HG03064 (cell line): ENCODE results near the gene ARHGEF19.
"Not testable (repeated sequence)": the region's sequence is repeated elsewhere in the genome, so short reads cannot be mapped to it uniquely, and the experiment has no call there.

Experiments used
- ATAC-seq: cut with Tn5 transposase; IDR thresholded peaks from one replicate; pipeline ENCODE4 v1.9.1; 2021; ENCODE audit warnings: low read depth; ENCODE audit not compliant: unreplicated experiment

The ARHGEF19 gene

DNA sequence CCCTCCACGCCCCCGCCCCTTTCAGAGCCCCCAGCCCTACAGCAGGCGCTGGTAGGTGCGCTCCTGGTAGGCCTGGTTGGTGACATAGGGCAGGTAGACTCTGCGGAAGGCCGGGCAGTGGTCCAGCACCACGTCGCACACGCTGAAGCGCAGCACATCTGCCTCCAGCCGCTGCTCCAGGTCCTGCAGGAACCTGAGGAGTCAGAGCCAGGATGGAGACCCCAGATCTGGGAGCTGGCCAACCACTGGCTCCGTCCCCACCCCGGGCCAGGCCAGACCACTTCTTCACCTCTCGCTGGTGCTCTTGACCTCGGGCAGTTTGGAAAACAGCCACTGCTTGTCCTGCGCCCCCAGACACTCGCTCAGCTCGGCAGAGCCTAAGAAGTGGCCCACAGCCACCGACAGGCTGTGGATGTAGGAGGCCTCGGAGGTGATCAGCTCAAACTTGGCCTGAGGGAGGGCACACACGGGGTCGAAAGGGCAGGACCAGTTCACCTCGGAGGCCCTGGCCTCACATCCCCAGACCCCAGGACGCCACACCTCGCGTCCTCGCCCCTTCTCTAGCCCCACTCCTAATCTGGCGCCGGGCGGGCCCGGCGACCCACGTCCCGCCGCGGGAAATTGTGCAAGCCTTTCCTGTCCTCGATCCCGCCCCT, 6.4 kb downstream of the ARHGEF19 start:
- ATAC-seq: no peak

DNA sequence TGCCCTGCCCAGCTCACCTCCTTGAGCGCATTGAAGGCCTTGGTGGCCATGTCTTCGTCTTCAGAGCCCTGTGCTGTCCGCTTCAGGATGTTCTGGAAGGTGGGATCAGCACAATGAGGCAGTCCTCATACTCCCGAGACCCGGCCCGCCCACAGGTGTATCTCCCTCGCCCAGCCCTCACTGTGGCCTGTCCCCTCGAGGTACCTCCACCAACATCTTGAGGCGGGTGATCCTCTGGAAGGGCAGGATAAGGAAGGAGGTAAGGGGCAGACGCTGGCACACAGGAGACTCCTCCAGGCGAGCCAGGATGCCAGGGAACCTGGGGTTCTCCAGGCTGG, 7.1 kb downstream of the ARHGEF19 start:
- no peak for ATAC-seq

DNA sequence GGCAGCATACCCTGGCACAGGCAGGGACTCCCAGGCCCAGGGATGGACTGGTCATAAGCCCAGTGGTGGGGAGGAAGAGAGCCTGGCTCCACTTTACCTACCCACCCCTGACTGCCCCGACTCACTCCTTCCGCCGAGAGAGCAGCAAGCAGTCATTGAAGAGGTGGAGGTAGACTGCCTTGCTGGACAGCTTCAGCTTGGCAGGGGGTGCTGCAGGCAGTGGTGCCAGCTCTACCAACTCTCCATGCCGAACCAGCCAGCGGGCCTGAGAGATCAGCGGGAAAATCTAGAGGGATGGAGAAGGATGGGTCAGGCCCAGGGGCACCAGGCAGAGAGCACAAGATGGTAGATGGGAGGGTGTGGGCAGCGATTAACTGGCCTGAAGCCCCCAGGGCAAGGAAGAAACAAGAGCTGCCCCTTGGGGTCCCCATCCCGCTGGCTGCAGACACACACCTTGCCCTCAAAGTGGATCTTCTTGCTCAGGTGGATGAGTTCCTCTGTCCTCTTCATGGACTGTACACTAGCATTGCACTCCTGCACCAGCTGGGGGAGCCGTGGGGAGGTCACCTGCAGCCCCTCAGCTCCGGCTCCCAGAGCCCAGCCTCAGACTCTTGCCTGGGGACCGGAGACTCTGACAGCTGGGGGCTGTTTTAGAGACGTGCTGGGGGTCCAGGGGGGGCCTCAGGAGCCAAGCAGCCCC, 7.7 kb downstream of the ARHGEF19 start:
- no peak for ATAC-seq

DNA sequence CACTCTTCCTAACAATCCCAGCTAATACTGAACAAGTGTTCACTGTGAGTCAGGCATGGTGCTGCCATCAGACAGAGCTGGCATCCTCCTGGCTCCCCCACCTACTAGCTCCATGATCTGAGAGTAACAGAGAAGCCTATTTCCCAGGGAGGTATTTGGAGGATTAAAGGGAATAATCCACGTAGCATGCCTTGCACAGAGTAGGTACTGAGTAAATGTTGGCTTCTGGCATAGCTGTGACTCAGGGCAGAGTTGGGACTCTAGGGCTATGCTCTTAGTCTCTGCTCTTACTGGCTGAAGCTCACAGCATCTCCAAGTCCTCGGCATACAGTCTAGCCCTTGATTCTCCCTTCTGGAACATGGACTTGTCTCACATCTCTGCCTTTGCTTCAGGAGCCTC, 8.2 kb downstream of the ARHGEF19 start:
- no peak for ATAC-seq

DNA sequence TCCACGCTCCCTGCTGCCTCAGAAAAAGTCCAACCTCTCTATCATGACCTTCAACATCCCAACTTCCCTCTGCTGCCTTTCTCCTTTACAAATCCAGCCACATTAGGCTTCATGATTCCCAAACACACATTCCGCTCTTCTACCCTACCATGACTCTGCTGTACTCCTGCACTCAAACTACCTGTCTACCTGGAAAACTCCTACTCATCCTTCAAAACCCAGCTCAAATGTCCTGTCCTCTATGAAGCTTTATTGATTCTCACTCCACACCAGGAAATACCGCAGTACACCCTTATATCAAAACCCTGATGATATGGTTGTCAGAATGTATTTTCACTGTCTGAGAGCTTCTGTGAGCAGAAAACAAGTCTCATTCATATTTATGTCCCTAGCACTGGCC, 8.9 kb downstream of the ARHGEF19 start:
- ATAC-seq: no peak

DNA sequence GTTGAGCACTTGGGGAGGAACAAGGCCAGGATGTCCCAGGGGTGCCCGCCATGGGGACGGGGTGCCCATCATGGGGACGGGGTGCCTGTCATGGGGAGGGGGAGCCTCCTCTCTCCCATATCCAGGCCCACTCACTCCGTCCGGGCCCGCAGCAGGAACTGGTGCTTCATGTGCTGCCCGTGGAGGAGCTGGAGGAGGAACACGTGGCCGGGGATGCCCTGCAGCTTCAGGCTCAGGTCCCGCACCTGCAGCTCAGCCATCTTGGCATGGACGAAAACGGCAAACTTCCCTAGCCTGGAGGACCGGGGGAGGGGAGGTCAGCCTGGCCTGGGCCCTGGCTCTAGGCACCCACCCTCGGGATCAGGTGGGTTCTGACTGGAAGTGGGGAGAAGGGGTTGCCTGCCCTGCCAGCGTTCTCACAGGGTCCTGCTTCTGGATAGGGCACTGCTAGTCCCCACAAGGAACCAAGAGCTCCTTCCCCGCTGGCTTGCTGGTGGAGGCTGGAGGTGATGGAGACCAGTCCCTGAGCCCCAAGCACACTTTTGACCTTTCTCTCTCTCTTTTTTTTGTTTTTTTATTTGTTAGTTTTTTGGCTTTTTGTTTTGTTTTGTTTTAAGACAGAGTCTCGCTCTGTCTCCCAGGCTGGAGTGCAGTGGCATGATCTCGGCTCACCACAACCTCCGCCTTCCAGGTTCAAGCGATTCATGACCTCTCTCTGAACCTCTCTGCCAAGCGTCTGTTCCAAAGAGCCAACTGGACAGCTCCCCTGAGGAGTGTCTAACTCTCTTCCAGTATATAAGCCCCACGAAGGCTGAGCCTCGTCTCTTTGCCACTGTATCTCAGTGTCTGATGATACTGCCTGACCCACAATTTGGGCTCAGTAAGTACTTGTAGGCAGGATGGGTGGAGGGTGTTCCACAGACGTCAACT, 9.9 kb downstream of the ARHGEF19 start:
- no peak for ATAC-seq

DNA sequence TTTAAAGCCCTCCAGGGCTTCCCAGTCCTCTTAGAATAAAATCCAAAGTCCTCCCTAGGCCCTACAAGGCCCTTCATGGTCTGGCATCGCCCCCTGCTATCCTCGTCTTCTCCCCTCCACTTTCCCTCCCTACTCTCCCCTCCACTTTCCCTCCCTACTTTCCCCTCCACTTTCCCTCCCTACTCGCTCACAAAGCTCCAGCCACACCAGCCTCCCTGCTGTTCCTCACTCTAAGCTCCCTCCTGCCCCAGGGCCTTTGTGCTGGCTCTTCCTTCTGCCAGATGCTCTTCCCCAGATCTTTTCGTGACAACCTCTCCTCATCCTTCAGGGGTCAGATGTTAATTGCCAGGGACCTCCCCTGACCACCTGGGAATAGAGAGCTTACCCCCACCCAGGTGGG, 12.8 kb downstream of the ARHGEF19 start:
- no peak for ATAC-seq

DNA sequence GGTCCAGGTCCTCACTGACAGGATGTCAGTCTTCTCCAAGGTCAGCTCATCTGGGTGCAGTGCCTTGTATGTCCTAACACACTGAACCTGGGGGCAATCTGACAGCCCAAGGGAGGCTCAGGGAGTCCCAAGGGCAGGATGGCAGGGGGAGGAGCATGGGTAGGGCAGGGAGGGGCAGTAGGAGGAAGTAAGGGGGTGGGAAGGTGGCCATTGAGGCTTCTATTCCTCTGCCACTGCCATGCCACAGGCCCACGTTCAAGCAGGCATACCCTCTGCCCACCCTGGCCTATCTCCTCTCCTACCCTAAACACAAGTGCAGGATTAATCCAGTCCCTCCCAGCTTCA, 13.3 kb downstream of the ARHGEF19 start:
- no peak for ATAC-seq

DNA sequence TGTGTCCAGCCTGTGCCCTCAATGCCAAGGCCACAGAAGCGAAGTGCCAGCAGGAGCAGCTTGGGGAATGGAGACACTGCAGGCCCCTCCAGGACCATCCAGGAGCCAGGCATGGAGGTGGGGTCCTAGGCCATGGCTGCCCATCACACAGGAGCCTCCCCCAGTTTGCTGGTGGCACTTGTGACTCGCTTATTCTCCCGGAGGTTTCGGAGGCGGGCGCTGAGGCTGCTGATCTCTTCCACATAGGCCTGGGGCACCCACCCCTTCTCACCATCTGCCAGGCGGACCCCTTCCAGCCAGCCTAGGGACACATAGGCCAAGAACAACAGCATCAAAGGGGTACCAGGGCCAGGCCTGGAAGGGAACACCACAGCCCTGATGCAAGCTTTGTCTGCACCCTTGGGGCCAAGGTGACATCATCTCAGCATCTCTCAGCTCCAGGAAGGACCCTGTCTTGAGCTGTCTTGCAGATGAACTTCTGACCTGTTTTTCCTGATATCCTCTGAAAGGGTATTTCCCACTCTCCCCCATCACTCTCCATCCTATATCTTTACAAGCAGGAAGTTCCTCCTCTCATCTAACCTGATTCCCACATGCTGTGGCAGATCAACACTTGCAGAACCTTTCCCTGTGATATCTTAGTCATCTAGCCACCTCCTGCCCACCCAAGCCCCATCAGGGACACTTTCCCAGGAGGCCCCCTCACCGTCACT, 13.9 kb downstream of the ARHGEF19 start:
- no peak for ATAC-seq

DNA sequence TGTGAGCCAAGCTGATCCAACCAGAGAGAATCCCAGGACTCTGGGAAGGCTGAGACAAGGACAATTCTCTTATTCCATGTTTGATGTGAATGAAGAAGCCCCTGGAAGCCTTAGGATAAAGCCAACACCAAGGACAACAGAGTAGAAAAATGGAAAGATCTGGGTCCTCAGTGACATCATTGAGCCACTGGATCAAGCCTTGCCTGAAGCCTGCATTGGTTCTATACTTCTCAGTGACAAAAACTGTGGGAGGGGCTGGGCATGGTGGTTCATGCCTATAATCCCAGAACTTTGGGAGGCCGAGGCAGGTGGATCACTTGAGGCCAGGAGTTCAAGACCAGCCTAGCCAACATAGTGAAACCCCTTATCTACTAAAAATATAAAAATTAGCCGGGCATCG, 15.6 kb downstream of the ARHGEF19 start:
- ATAC-seq: no peak

DNA sequence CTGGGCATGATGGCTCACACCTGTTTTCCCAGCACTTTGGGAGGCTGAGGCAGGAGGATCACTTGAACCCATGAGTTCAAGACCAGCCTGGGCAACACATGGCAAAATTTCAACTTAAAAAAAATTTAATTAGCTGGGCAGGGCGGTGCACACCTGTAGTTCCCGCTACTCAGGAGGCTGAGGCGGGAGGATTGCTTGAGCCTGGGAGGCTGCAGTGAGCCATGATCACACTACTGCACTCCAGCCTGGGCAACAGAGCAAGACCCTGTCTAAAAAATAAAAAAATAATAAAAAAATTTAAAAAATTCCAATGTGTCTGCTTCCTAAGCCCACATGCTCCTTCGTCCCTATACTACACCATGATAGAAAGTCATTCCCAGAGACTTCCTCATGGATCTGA, 16.3 kb downstream of the ARHGEF19 start:
- ATAC-seq: not testable (repeated sequence)

DNA sequence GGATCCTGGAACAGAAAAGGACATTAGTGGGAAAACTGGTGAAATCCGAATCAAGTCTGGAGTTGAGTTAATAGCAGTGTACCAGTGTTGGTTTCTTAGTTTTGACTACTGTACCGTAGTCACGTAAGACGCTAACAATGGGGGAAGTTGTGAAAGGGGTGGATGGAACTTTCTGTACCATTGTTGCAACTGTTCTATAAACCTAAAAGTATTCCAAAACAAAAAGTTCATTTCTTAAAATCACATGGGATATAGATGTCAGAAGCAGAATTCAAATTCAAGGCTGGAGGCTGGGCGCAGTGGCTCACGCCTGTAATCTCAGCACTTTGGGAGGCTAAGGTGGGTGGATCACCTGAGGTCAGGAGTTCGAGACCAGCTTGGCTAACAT, 16.9 kb downstream of the ARHGEF19 start:
- no peak for ATAC-seq

DNA sequence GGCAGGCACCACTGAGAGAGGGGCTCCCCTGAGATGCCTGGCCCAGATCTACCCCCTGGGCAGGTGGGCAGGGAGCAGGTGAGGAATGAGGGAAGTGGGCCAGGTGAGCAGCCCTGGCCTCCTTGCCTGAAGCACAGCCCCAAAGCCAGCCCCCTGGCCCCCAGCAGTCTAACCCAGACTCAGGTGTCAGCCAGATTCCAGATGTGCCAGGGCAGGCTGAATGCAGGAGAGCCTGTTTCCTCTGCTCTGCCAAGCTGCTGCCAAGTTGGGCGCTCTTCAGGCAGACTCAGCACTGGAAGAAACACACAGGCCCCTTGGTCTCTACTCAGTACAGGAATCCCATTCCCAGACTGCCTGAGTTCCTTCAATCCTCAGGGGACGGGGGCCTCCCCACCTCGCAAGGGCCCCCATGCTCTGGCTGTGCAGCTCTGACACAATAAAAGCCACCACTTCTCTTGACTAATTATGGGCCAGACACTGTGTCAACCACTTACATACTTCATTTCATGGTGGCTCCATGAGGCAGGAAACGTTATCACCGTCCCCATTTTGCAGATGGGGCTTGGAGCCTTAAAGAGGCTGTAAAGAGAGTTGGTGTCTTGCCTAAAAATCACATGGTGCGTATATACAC, 20.4 kb downstream of the ARHGEF19 start:
- ATAC-seq: no peak

DNA sequence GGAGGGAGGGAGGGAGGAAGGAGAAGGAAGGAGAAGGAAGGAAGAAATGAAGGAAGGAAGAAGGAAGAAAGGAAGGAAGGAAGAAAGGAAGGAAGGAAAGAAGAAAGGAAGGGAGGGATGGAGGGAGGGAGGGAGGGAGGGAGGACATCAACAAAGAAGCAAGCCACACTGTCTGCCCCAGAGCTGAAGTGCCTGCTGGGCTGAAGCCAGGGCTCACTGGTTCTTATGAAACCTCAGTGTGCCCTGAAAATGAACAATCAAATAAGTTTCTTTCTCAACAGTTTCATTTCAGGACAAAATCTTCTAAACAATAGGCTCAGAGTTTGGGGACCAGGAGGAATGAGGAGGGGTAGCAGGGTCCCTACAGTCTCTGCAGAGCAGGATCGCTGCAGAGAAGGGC, 21.1 kb downstream of the ARHGEF19 start:
- ATAC-seq: no peak

DNA sequence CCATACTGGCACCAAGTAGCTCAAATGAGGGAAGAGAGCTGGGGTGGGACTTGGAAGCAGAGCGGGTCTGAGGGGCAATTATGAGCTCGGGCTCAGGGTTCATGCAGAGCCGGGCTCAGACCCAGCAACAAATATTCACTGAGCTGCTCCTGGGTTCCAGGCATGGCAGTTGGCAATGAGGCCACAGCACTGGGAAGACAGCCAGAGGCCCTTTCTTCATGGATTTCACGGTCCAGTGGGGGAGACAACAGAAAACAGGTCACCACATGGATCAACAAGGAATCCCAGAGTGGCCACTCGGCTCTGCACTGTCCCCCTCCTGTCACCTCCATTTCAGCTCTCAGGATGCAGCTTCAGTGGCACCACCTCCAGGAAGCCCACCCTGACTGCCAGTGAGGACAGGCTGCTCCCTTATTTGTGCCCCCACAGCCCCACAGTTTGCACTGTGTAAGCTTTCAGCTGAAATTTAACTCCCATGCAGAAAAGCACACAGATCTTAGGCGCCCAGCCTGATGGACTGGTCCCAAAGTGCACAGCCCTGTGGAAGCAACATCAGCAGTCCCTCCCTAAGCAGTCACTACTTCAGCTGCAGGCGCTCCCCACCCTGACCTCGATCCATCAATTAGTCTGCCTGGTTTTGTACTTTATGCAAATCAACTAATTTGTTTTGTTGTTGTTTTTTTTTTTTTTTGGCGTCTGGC, 22.4 kb downstream of the ARHGEF19 start:
- ATAC-seq: no peak

DNA sequence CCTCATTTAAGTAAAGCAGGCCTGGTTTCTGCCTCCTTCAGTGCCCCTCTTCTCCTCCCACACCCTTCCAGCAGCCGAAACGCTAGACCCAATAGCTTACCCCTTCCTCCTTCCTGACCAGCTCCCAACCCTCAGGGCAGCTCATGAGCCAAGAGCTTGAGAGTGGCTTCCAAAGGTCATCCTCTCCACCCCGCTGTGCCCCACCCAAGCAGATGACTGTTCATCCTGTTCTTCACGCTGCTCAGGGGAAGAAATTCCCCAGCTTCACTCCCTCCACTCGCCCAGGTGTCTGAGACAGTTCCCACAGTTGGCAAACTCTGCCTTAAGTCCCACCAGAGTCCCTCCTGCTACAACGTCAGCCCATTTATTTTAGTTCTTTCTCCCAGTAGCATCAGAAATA, 23.4 kb downstream of the ARHGEF19 start:
- ATAC-seq: no peak

DNA sequence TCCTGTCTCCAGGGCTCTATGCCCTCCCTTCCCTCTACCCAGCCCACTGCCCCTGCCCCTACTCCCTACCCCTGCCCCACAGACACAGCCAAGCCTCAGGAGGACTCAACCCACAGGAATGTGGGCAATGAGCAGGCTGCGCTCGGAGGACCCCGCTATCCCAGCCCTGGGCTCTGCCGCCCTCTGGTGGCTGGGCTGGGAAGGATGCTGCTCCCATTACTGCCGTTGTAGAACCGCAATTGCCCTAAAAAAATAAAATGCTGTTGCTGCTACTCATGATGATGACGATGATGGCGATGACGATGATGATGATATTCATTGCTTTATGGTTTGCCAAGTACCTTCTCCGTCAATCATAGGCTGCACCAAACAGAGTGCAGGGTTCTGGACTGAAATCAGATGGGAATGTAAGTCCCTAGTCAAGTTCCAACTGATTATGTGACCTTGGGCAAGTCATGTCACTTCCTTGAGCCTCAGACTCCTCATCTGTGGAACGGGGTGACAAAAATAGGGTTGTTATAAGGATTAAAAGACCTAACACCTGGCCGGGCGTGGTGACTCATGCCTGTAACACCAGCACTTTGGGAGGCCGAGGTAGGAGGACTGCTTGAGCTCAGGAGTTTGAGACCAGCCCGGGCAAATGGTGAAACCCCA, 24.6 kb downstream of the ARHGEF19 start:
- no peak for ATAC-seq

DNA sequence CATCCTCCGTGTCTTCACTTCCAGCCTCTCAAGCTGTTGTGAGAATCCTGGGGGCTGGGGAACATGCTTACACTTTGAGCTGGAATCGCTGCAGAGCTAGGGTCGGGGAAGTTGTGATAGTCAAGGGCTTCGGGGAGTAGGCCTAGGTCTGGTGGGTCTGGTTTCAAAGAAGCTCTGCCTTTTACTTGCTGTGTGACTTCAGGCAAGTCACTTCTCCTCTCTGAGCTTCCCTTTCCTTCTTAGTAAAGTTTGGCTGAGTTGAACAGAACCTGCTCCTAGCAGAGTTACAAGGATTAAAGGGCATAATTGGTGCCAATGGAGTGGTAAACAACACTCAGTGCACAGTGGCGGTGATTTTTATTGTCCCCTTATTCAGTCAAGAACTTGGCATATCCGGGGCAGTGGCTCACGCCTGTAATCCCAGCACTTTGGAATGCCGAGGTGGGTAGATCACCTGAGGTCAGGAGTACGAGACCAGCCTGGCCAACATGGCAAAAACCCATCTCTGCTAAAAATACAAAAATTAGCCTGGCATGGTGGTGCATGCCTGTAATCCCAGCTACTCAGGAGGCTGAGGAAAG, 25.7 kb downstream of the ARHGEF19 start:
- ATAC-seq: no peak
